CD4-positive, alpha-beta T cell treated with Interleukin-2 at 100 ng/mL for 4 hours (primary cell): ENCODE measurements around the gene GALNT9.
"Not testable (repeated sequence)": the region's sequence is repeated elsewhere in the genome, so short reads cannot be mapped to it uniquely, and the experiment has no call there.

Experiments used
- DNase-seq: peaks from one replicate; pipeline ENCODE4 v3.0.0-alpha.2; 2020; ENCODE audit warnings: low spot score

The GALNT9 gene

GRCh38 chr12:132358241-132359225 lies 29.1 kb upstream of the GALNT9 start:
- not testable (repeated sequence) for DNase-seq

DNA sequence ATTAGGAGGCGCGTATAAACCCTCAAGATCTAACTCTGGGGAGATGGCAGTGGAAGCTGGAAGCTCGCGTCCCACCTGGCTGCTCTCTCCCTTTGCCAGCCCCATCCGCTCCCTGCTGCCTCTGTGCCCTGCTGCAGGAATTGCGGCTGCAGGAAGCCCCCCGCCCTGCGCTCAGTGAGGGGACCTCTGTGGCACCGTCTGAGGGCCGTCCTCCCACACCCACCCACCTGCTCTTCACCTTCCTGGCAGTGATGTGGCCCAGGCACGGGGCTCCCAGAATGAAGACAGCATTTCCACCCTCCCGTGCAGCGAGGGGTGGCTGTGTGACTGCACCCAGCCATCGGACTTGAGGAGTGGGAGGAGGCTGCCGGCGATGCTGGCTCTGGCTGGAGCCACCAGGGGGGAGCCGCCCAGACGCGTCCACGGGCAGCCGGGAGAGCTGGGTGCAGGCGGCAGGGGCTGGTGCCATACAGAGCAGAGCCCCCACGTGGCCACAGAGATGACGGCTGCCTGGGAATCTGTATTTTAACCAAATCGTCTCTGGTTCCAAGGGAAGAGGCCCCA lies 28.3 kb upstream of the GALNT9 start:
- DNase-seq, result no peak

DNA sequence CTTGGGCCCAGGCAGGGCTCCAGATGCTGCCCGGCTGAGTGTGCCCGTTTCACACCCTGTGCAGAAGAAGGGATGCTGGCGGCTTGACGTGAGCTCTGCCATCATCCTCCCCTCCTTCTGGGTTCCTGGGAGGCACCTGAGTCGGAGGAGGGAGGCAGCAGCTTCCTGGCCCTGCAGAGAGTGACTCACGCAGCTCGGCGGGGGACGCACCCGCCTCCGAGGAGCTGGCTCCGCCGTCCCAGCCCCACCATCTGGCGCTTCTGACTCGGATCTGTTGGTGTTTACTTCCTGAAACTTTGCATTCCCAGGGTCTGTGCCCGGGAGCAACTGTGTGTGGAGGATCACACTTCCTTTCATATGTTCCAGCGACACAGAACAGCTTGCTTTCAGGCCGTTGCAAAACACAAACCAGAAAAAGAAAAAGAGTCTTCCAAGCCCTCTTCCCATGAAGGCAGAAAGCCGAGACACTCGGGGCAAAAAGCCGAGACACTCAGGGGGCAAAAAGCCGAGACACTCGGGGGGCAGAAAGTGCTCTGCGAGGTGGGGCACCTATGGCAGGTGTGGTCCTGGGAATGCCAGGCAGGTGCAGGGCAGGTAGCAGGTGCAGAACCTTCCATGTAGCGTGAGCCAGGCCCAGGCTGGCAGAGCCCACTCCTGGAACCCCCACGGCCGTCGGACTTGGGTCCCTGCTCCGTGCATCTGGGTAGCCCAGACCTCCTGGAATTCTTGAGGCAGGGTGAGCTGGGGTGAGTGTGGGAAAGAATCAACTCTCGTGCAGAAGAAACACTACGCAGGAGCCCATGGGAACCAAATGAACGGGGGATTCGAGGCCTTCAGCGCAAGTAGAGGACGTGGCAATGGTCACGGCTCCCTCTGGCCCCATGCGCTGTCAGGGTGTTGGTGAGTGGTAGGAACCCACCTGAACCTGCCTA lies 27.6 kb upstream of the GALNT9 start:
- DNase-seq, result no peak

DNA sequence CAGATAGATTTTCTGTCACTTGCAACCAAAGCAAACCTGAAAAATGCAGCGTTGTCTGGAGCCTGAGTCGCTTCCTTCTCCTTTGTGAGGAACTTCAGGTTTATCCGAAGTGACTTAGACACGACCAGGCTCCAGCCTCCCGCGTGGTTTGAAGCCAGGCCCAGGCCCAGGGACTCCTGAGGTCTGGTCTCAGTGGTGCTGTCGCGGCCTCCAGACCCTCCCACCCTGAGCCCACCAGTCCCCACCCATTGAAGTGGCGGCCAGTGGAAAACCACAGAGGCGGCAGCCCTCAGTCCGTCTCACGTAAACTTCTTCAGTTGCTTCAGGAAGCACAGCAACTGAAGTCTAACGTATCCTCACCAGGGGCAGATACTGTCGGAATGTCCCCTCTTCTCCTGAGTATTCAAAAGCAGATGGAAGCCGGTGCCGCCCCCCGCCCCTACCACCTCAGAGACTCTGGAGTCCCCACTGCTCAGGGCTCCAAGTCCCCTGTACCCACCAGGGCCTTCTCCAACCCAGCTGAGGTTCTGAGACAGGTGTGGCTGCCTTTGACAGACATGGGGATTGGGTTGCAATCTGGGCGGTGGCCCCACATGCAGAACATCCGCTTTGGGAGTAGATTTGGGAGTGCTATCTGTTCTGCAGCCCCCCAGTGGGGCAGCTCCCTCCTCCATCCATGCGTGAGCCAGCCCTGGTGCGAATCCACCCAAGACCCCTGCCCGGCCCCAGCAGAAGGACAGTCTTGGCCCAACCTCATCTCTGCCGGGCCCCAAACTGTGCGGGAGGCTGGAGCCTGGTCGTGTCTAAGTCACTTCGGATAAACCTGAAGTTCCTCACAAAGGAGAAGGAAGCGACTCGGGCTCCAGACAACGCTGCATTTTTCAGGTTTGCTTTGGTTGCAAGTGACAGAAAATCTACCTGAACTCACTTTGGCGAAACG lies 26.6 kb upstream of the GALNT9 start:
- no peak for DNase-seq

- no peak for DNase-seq
These were observed 25.7 kb upstream of the GALNT9 start for GRCh38 chr12:132354982-132355680.

DNA sequence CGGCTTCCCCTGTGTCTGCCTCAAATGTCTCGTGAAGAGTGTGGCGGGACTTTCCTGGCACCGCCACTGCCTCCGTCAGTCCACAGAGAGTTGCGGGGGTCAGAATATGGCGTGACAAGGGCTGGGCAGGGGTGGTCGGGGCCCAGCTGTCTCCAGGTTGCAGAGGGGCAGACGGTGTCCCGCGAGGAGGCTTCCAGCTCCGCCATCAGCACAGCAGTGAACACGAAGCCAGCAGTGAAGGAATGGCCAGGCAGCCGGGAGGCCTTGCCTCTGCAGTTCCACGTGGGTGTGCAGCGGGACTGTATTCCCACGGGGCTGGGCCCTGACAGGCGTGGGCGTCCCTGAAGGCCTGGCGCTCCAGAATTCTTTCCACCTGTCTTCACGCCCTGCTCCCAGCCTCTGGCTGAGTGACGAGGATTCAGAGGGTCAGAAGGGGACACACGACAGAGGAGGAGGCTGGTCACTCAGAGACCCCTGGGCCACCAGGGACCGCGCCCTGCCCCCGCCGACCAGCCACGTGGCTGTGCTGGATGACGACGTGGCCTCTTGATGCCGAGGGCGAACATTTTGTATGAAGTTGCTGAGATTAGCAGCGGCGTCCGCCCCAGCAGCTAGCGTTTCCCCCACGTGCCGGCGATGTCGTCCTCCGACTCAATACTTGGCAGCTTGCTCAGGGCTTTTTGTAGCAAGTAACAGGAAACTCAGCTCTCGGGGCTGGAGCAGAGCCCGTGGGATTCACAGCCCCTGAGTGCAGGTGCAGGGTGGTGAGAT lies 25.0 kb upstream of the GALNT9 start:
- DNase-seq, result no peak

DNA sequence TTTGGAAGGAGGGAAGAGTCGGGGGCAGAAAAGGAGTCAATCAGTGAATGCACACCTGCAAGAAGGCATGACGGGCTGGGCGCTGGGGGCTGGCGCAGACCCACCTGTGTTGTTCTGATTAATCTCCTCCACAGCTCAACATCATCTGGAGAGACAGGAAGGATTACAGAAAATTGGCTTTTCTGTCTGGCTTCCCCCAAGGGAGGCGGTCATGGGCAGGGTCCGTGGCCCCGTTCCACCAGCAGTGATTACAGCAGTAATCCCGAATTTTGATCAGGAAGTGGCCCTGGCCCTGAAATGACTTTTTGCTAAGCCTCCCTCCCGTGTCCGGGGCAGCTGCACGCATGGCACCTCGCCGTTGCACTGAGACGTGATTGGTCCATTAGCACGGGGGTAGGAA lies 24.4 kb upstream of the GALNT9 start:
- no peak for DNase-seq

- DNase-seq, result no peak
These were observed 23.8 kb upstream of the GALNT9 start for GRCh38 chr12:132352896-132353800.

DNA sequence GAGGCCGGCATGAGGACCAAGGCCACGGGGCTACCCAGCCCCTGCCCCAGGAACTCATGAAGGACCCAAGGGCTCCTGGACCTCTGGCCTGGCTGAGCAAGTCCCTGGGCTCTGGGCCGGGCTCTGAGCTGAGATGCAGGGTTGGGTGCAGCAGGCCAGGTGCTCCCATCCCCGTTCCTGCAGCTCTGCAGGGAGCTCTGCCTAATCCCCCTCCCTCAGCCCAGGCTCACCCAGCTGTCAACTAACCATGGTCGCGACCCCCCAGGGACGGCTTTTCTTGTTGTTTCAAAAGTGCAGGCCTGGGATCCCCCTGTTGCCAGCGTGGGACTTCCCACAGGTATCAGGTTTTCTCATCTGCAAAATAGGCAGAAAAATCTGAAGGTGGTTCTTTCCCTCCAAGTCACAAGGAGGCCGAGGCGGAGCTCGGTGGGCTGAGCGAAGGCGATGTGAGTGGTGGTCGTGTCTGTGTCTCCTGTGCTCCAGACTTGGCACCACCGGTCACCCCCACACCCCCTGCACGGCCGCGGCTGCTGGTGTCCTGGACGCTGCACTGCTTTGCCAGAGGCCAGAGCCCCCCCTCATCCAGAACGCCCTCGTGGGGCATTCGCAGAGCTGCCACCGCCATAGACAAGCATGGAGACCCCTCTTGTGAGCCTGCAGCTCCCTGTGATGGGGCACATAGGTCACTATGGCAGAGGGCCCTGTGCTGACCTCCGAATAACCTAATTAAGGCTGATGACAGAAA lies 22.5 kb upstream of the GALNT9 start:
- no peak for DNase-seq

GRCh38 chr12:132349501-132350131 lies 20.2 kb upstream of the GALNT9 start:
- no peak for DNase-seq

GRCh38 chr12:132348176-132348575 lies 18.8 kb upstream of the GALNT9 start:
- DNase-seq, result no peak

DNA sequence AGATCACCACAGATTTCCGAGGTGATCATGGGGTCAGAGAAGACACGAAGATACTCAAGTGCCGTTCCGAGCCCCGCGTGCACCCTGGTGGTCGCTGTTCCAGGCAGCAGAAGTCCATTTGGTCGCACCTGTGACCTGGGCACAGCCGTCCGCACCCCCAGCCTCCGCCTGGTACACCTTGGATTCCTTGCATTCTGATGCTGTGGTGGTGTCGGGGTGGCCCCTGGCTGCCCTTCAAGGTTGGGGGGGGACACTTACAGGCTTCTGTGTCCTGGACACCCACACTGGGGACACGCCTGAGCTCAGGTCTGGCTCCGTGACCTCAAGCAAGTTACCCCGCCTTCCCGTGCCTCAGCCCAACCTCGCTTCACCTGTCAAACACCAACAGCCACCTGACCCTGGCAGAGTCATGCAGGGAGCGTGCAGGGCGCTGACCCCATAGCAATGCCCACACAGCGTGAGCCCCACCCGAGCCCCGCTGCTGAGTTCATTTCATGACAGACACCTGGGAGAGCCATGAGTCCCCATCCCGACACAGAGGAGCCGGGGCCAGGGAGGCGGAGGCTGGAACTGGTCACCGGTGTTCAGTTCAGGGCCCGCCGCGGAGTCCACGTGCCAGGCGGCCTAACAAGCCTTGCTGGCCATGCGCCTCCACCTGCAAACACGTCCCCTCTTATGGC lies 17.9 kb upstream of the GALNT9 start:
- DNase-seq, result no peak

GRCh38 chr12:132346471-132347175 lies 17.2 kb upstream of the GALNT9 start:
- no peak for DNase-seq

- DNase-seq, result no peak
These were observed 16.3 kb upstream of the GALNT9 start for GRCh38 chr12:132345561-132346200.

DNA sequence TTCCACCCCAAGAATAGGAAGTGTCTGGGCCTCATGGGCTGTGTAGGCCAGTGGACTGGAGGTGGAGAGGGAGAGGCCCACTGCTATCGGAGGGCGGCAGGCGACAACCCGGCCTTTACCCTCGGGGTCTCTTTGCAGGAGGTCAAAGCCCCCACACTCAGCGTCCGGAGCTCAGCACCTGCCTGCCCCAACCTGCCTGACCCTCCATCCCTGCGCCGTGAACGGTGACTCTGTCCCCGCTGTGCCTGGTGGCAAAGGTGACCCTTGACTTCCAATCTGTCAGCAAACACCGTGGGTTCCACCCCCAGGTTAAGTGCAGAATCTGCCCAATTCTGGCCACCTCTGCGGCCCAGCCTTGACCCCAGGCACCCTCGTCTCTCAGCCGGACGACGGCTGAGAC lies 15.7 kb upstream of the GALNT9 start:
- DNase-seq, result no peak

DNA sequence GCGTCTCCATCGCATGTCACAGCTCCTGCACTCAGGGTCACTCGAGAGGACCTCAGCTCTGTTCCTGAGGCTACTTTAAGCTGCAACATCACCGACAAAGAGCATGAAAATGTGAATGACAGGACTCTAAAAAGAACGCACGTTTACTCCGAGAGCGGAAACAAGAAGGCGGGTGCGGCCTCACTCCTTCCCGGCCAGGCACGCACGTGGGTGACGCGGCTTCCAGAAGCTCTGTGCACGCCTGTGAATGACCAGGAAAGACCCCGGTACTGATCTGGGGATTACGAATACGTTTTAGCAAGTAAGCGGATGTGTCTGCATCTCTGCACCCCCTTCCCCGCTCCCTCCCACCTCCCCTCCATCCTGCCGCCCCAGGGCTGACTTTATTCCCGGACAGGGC lies 15.2 kb upstream of the GALNT9 start:
- no peak for DNase-seq
